HepG2 (cell line): ENCODE measurements around the gene ALPK3. TPM values are rescaled to one million over a fixed set of nuclear protein-coding genes. Genes with fewer than 3 reads are reported as not detected.

Experiments
- ARID2 ChIP-seq: sonication (generic); formaldehyde crosslinking; IDR thresholded peaks from 2 replicates; pipeline ENCODE4 v1.8.1; 2022; ENCODE audit warnings: mild to moderate bottlenecking, missing genetic modification reagents, borderline replicate concordance
- ATAD3A ChIP-seq: sonication (generic); formaldehyde crosslinking; IDR thresholded peaks from 2 replicates; pipeline ENCODE4 v1.4.0; 2020; ENCODE audit warnings: missing genetic modification reagents
- CBFB ChIP-seq: sonication (generic); formaldehyde crosslinking; IDR thresholded peaks from 2 replicates; pipeline ENCODE4 v1.4.0; 2020; ENCODE audit warnings: missing genetic modification reagents
- DDIT3 ChIP-seq: sonication (generic); formaldehyde crosslinking; IDR thresholded peaks from 2 replicates; pipeline ENCODE4 v1.4.0; 2020; ENCODE audit warnings: mild to moderate bottlenecking, missing genetic modification reagents
- ETV6 ChIP-seq: sonication (generic); formaldehyde crosslinking; conservative IDR thresholded peaks from 2 replicates; pipeline ENCODE4 v1.4.0; 2020; ENCODE audit warnings: missing genetic modification reagents
- GATAD1 ChIP-seq: IDR thresholded peaks from 2 replicates; pipeline ENCODE4 v1.6.1; 2016; ENCODE audit warnings: missing genetic modification reagents, missing compliant biosample characterization
- JUND ChIP-seq: sonication (generic); formaldehyde crosslinking; IDR thresholded peaks from 2 replicates; pipeline ENCODE4 v1.8.0; 2022; ENCODE audit warnings: mild to moderate bottlenecking, missing genetic modification reagents
- MIER2 ChIP-seq: IDR thresholded peaks from 2 replicates; pipeline ENCODE4 v1.6.1; 2016; ENCODE audit warnings: missing biosample characterization, missing genetic modification reagents
- SATB2 ChIP-seq: sonication (generic); formaldehyde crosslinking; IDR thresholded peaks from 2 replicates; pipeline ENCODE4 v1.5.0; 2020; ENCODE audit warnings: missing genetic modification reagents
- SNAPC4 ChIP-seq: sonication (generic); formaldehyde crosslinking; IDR thresholded peaks from 2 replicates; pipeline ENCODE4 v1.4.0; 2020; ENCODE audit warnings: mild to moderate bottlenecking, missing genetic modification reagents
- SP1 ChIP-seq, 2 experiments: fragments of 450-650 bp in 1 of 2; sonication (generic) in 1 of 2; formaldehyde crosslinking in 1 of 2; IDR thresholded peaks; 2 replicates each; pipeline versions ENCODE4 v1.4.0 to v1.6.1; 2016 to 2020; ENCODE audit warnings: missing genetic modification reagents in 1 of 2
- SRSF1 ChIP-seq: fragments of 200-400 bp; formaldehyde crosslinking; optimal IDR thresholded peaks from 2 replicates; pipeline ENCODE3; 2017; ENCODE audit warnings: mild to moderate bottlenecking, low read depth, low read length, moderate library complexity
- STAT5B ChIP-seq: sonication (generic); formaldehyde crosslinking; IDR thresholded peaks from 2 replicates; pipeline ENCODE4 v1.4.0; 2020; ENCODE audit warnings: missing genetic modification reagents
- TARDBP ChIP-seq: sonication (generic); formaldehyde crosslinking; IDR thresholded peaks from 2 replicates; pipeline ENCODE4 v1.8.0; 2022; ENCODE audit warnings: mild to moderate bottlenecking, missing genetic modification reagents
- TCF12 ChIP-seq, 2 experiments: fragments of 450-650 bp in 1 of 2; sonication (generic) in 1 of 2; formaldehyde crosslinking in 1 of 2; IDR thresholded peaks; 2 replicates each; pipeline versions ENCODE4 v1.6.1 to v1.8.0; 2017 to 2022; ENCODE audit warnings: antibody characterized with exemption in 1 of 2, mild to moderate bottlenecking in 1 of 2, missing genetic modification reagents in 1 of 2, moderate library complexity in 1 of 2
- TSC22D2 ChIP-seq: sonication (generic); formaldehyde crosslinking; IDR thresholded peaks from 2 replicates; pipeline ENCODE4 v1.5.1; 2020; ENCODE audit warnings: missing genetic modification reagents, mild to moderate bottlenecking, borderline replicate concordance
- ZMYM3 ChIP-seq: sonication (generic); formaldehyde crosslinking; IDR thresholded peaks from 2 replicates; pipeline ENCODE4 v1.5.1; 2020; ENCODE audit warnings: mild to moderate bottlenecking, missing genetic modification reagents
- ZNF207 ChIP-seq: fragments of 450-650 bp; IDR thresholded peaks from 2 replicates; pipeline ENCODE4 v1.6.1; 2016; ENCODE audit warnings: antibody characterized with exemption, borderline replicate concordance
- ZNF296 ChIP-seq: sonication (generic); formaldehyde crosslinking; conservative IDR thresholded peaks from 2 replicates; pipeline ENCODE4 v1.5.0; 2020; ENCODE audit warnings: mild to moderate bottlenecking, missing genetic modification reagents
- ZNF567 ChIP-seq: sonication (generic); formaldehyde crosslinking; IDR thresholded peaks from 2 replicates; pipeline ENCODE4 v1.8.1; 2023; ENCODE audit warnings: mild to moderate bottlenecking, missing genetic modification reagents, borderline replicate concordance
- ZNF7 ChIP-seq: IDR thresholded peaks from 2 replicates; pipeline ENCODE4 v1.6.1; 2016; ENCODE audit warnings: missing biosample characterization, missing genetic modification reagents
- ZNF770 ChIP-seq: sonication (generic); formaldehyde crosslinking; IDR thresholded peaks from 2 replicates; pipeline ENCODE4 v1.5.0; 2020; ENCODE audit warnings: mild to moderate bottlenecking, missing genetic modification reagents
- ZNF776 ChIP-seq: sonication (generic); formaldehyde crosslinking; IDR thresholded peaks from 2 replicates; pipeline ENCODE4 v1.4.0; 2020; ENCODE audit warnings: mild to moderate bottlenecking, missing genetic modification reagents
- ZNF782 ChIP-seq: sonication (generic); formaldehyde crosslinking; IDR thresholded peaks from 2 replicates; pipeline ENCODE4 v1.4.0; 2020; ENCODE audit warnings: missing genetic modification reagents, mild to moderate bottlenecking, borderline replicate concordance
- polyA plus RNA-seq, 8 experiments: library from polyadenylated mRNA; depleted of rRNA in 3 of 8; stranded (reverse) in 7 of 8; unstranded in 1 of 8; fragments of >200 nt; fragmentation: Illumina TruSeq in 4 of 8; extraction: Trizol in 4 of 8; gene quantifications; 2 replicates each; pipeline versions ENCODE4 v1.2.1 to v1.2.3, GENCODE V29; 2011 to 2016; ENCODE audit warnings: low read depth in 4 of 8, missing spikeins in 1 of 8, mixed read lengths in 1 of 8; ENCODE audit not compliant: insufficient read depth in 1 of 8
- total RNA-seq, 5 experiments: library from RNA; depleted of rRNA; stranded (reverse); fragments of >200 nt; fragmentation: Illumina TruSeq; extraction: Trizol; gene quantifications; 2 replicates each; pipeline ENCODE4 v1.2.3, GENCODE V29; 2016; ENCODE audit warnings: low read depth in 1 of 5

The ALPK3 gene
- total and polyA plus RNA-seq, 2 of the 13 experiments (the other 11 are each of a cell fraction or from before 2014, with no cell fraction given): 0.04 to 0.42 TPM

GRCh38 chr15:84818261-84819131 lies 1.3 kb downstream of the ALPK3 start (continued):
- TF ChIP-seq SRSF1 (no peak), TARDBP (CRISPR knock-in tag) (no peak), ETV6 (CRISPR knock-in tag) (no peak), MIER2 (CRISPR knock-in tag) (no peak), SNAPC4 (CRISPR knock-in tag) (no peak), TCF12 (IDR thresholded peaks at IDR 0.05) (no peak), TCF12 (CRISPR knock-in tag; IDR thresholded peaks at IDR 0.05) (no peak), JUND (CRISPR knock-in tag) (no peak), ZNF567 (CRISPR knock-in tag) (no peak), GATAD1 (CRISPR knock-in tag) (0 out of 2 replicates have a peak, but pooled peaks have one; percentile 6), TSC22D2 (CRISPR knock-in tag) (no peak), ZNF207 (no peak), STAT5B (CRISPR knock-in tag) (no peak), ZNF7 (CRISPR knock-in tag) (no peak), ZNF296 (CRISPR knock-in tag) (no peak), SATB2 (CRISPR knock-in tag) (no peak), ZNF776 (CRISPR knock-in tag) (no peak), DDIT3 (CRISPR knock-in tag) (no peak), ZMYM3 (CRISPR knock-in tag) (0 out of 2 replicates have a peak, but pooled peaks have one; percentile 24), SP1 (IDR thresholded peaks at IDR 0.05) (no peak), SP1 (CRISPR knock-in tag; IDR thresholded peaks at IDR 0.05) (peak; percentile 3; the same call in 1 of the 2 replicates), ZNF782 (no peak), ATAD3A (CRISPR knock-in tag) (no peak), CBFB (CRISPR knock-in tag) (no peak), ZNF770 (no peak), ARID2 (no peak)
